Vagina (tissue), 2 donors: ENCODE measurements around the gene CD34. TPM values are rescaled to one million over a fixed set of nuclear protein-coding genes. Genes with fewer than 3 reads are reported as not detected.
A peak's percentile ranks its signal among the peaks of the same experiment; 100 is the strongest.

Experiments used
- DNase-seq, 2 donors: peaks; one replicate each; pipeline ENCODE4 v3.0.0-alpha.2; 2017; ENCODE audit errors: extremely low spot score in 2 of 2
- H3K27ac ChIP-seq: fragments of 200-600 bp; sonication (generic); one replicate; pipeline ENCODE4 v1.5.1; 2019
- H3K27me3 ChIP-seq: fragments of 200-600 bp; sonication (generic); one replicate; pipeline ENCODE4 v1.5.1; 2019
- H3K36me3 ChIP-seq, 2 donors: fragments of 200-600 bp; sonication (generic); one replicate each; pipeline ENCODE4 v1.5.1; 2017 to 2019
- H3K4me1 ChIP-seq: fragments of 200-600 bp; sonication (generic); one replicate; pipeline ENCODE4 v1.5.1; 2019
- H3K4me3 ChIP-seq, 2 donors: fragments of 200-600 bp; sonication (generic); 1 replicate in 1 of 2; 2 replicates in 1 of 2; pipeline ENCODE4 v1.5.1; 2016 to 2019
- H3K9me3 ChIP-seq: fragments of 200-600 bp; sonication (generic); one replicate; pipeline ENCODE4 v1.5.1; 2019
- POLR2A ChIP-seq, 2 donors: fragments of 450-650 bp; IDR thresholded peaks; one replicate each; pipeline ENCODE4 v1.6.1; 2017; ENCODE audit warnings: antibody characterized with exemption in 2 of 2, mild to moderate bottlenecking in 2 of 2, moderate library complexity in 2 of 2
- POLR2AphosphoS5 ChIP-seq, 2 donors: sonication (generic); formaldehyde crosslinking; IDR thresholded peaks; one replicate each; pipeline ENCODE4 v1.9.0; 2017; ENCODE audit warnings: antibody characterized with exemption in 2 of 2, mild to moderate bottlenecking in 2 of 2, low read depth in 1 of 2; ENCODE audit not compliant: insufficient read depth in 1 of 2
- intact Hi-C: fragments of 100-400 bp; cut with DNase I; formaldehyde crosslinking; loops from one replicate; pipeline ENCODE4 v1.15.1; 2023
- total RNA-seq: library from RNA; depleted of rRNA; stranded (reverse); fragments of >200 nt; gene quantifications from one replicate; pipeline ENCODE4 v1.2.3, GENCODE V29; 2016
- TF ChIP-seq, protein P1 (sequence below), 3 experiments: fragments of 450-650 bp in 2 of 3; fragments of 200-600 bp in 1 of 3; sonication (generic) in 1 of 3; IDR thresholded peaks; one replicate each; pipeline ENCODE4 v1.5.1; 2017 to 2019; ENCODE audit warnings: antibody characterized with exemption in 3 of 3, mild to moderate bottlenecking in 2 of 3, moderate library complexity in 2 of 3

CD34 gene
- total RNA-seq, 1 donor from 2014 or later = 57.5 TPM

DNA sequence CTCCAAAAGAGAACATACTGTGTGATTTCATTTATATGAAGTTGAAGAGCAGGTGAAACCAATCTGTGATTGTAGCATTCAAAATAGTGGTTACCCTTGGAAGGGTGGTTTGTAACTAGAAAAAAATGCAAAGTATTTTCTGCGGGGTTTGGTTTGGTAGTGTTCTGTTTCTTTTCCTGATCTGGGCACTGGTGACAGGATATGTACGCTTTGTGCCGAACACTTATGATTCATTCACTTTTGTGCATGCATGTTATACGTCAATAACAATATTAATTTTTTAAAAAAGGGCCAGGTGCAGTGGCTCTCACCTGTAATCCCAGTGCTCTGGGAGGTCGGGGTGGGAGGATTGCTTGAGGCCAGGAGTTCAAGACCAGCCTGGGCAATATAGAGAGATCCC, 63.8 kb downstream of the CD34 start:
- TF ChIP-seq POLR2AphosphoS5 (IDR thresholded peaks at IDR 0.05; ENCODE audit: insufficient read depth in 1 of 2, low read depth in 1 of 2) = no peak
- TF ChIP-seq, protein P1, sequence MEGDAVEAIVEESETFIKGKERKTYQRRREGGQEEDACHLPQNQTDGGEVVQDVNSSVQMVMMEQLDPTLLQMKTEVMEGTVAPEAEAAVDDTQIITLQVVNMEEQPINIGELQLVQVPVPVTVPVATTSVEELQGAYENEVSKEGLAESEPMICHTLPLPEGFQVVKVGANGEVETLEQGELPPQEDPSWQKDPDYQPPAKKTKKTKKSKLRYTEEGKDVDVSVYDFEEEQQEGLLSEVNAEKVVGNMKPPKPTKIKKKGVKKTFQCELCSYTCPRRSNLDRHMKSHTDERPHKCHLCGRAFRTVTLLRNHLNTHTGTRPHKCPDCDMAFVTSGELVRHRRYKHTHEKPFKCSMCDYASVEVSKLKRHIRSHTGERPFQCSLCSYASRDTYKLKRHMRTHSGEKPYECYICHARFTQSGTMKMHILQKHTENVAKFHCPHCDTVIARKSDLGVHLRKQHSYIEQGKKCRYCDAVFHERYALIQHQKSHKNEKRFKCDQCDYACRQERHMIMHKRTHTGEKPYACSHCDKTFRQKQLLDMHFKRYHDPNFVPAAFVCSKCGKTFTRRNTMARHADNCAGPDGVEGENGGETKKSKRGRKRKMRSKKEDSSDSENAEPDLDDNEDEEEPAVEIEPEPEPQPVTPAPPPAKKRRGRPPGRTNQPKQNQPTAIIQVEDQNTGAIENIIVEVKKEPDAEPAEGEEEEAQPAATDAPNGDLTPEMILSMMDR (IDR thresholded peaks at IDR 0.05) = no peak
- intact Hi-C loops = no loop called here
- Histone ChIP-seq H3K27ac (no peak overlapping the region), H3K4me1 (peaks cover 87% of the 10 kb centered on the region), H3K36me3 (no peaks in the 10 kb centered on the region), H3K4me3 (no peak overlapping the region), H3K27me3 (no peaks in the 10 kb centered on the region), H3K9me3 (no peaks in the 10 kb centered on the region)
- DNase-seq = no peak

GRCh38 chr1:207845109-207845508, 65.8 kb downstream of the CD34 start:
- Histone ChIP-seq H3K27ac (no peak overlapping the region), H3K9me3 (no peaks in the 10 kb centered on the region), H3K27me3 (no peaks in the 10 kb centered on the region), H3K4me1 (peaks cover 85% of the 10 kb centered on the region), H3K36me3 (no peaks in the 10 kb centered on the region), H3K4me3 (no peak overlapping the region)
- TF ChIP-seq, protein P1 (IDR thresholded peaks at IDR 0.05) = no peak
- intact Hi-C loops = no loop called here
- DNase-seq = no peak

GRCh38 chr1:207844371-207844770, 66.6 kb downstream of the CD34 start:
- TF ChIP-seq POLR2A (IDR thresholded peaks at IDR 0.05) = no peak
- TF ChIP-seq, protein P1 (IDR thresholded peaks at IDR 0.05) = no peak
- no peak for TF ChIP-seq POLR2AphosphoS5 (IDR thresholded peaks at IDR 0.05; ENCODE audit: insufficient read depth in 1 of 2, low read depth in 1 of 2)
- Histone ChIP-seq H3K36me3 (no peaks in the 10 kb centered on the region), H3K4me1 (peaks cover 85% of the 10 kb centered on the region), H3K27me3 (no peaks in the 10 kb centered on the region), H3K27ac (no peak overlapping the region), H3K9me3 (no peaks in the 10 kb centered on the region), H3K4me3 (no peak overlapping the region)
- intact Hi-C loops = no loop called here
- DNase-seq = no peak

GRCh38 chr1:207842506-207842905, 68.4 kb downstream of the CD34 start:
- intact Hi-C loops = no loop called here
- H3K4me1 ChIP-seq = peaks cover 85% of the 10 kb centered on the region
- H3K36me3 ChIP-seq = peaks cover 0 to 4% of the 10 kb centered on the region in 2 donors
- peak overlapping the region; percentile 58 for H3K27ac ChIP-seq
- TF ChIP-seq, protein P1 (IDR thresholded peaks at IDR 0.05) = no peak
- TF ChIP-seq POLR2A (IDR thresholded peaks at IDR 0.05) (no peak), POLR2AphosphoS5 (IDR thresholded peaks at IDR 0.05; ENCODE audit: insufficient read depth in 1 of 2, low read depth in 1 of 2) (no peak)
- no peak for DNase-seq
- H3K27me3 ChIP-seq = no peaks in the 10 kb centered on the region
- H3K9me3 ChIP-seq = no peaks in the 10 kb centered on the region
- no peak overlapping the region for H3K4me3 ChIP-seq

GRCh38 chr1:207841901-207842300, 69.0 kb downstream of the CD34 start:
- DNase-seq = no peak
- TF ChIP-seq POLR2A (IDR thresholded peaks at IDR 0.05) (no peak), POLR2AphosphoS5 (IDR thresholded peaks at IDR 0.05; ENCODE audit: insufficient read depth in 1 of 2, low read depth in 1 of 2) (no peak)
- TF ChIP-seq, protein P1 (IDR thresholded peaks at IDR 0.05) = no peak
- Histone ChIP-seq H3K4me1 (peaks cover 88% of the 10 kb centered on the region), H3K4me3 (no peak overlapping the region), H3K36me3 (peaks cover 0 to 8% of the 10 kb centered on the region in 2 donors), H3K9me3 (no peaks in the 10 kb centered on the region), H3K27me3 (no peaks in the 10 kb centered on the region), H3K27ac (peak overlapping the region; percentile 58)
- intact Hi-C loops = no loop called here
